G401.6 (cell line): ENCODE measurements around the gene SYCE1L.
"Not testable (repeated sequence)": the region's sequence is repeated elsewhere in the genome, so short reads cannot be mapped to it uniquely, and the experiment has no call there.

Source experiments
- FAIRE-seq: peaks from 2 replicates; lab custom pipeline; 2012; peaks lifted over from hg19 to GRCh38; lab: Jason Lieb, UNC

The SYCE1L gene

DNA sequence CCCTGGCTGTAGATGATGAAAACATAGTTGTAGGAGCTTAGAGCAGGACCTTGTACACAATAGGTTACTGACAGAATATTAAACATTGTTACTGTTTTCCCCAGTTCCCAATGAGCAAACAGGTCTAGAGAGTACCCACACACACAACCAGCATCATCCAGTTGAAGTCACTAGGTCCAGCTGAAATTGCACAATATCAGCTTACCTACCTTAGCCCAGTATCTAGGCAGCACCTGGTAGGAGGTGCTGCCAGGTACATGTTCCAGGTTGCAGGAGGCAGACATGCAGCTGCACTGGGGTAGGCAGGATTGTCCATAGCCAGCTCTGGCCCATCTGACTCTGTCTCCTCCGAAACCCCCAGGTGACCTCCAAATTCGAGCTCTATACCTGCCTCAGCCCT is 1.5 kb upstream of the SYCE1L start:
- FAIRE-seq, result no peak

DNA sequence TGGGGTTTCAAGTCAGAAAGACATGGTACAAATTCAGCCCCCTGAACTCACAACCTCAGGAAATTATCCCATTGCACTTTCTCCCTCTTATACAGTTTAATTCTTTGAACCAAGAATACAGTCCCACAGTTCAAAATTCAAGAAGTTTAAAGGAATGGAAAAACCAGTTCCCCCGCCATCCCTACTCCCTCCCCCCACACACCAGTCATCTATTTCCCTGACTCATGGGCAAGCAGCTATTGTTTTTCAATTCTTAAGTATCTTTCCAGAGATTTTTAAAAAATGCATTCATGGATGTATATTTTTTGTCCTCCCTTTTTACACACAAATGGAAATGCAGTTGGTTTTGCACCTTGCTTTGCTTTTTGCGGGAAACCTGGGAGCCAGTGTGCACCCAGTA is 7.3 kb downstream of the SYCE1L start:
- no peak for FAIRE-seq

DNA sequence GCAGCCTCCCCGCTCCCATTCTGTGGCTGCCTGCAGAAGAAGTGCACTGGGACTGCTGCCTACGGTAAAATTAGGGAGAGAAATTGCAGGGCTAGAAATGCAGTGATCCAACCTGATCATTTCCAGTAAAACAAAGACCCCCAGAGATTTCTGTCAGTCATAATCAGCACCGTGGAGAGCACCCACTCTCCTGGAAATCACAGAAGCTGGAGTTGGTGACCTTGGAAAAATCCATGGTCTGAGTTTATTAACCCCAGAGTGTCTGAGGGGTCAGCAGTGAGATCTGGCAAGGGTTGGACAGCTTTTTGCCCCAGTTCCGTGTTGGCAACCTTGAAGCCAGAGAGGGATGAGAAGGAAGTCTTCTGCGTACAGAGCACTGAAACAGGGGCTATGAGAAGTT is 7.8 kb downstream of the SYCE1L start:
- no peak for FAIRE-seq

DNA sequence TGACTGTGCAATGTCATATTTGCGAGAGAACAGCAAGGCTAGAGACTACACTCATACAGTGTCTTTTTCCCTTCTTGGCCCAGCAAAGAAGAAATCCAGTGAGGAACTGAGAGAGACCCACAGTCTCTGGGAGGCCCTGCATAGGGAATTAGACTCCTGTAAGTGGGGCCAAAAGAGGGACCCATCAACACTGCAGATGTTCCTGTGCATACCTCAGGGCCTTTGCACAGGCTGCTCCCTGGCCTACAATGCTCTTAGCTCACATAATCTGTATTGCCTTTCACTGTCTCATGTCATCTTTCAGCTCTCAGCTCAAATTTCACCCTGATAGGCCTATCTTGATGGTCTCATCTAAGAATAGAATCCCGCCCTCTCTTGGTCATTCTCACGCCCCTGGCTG is 9.2 kb downstream of the SYCE1L start:
- FAIRE-seq, result no peak

DNA sequence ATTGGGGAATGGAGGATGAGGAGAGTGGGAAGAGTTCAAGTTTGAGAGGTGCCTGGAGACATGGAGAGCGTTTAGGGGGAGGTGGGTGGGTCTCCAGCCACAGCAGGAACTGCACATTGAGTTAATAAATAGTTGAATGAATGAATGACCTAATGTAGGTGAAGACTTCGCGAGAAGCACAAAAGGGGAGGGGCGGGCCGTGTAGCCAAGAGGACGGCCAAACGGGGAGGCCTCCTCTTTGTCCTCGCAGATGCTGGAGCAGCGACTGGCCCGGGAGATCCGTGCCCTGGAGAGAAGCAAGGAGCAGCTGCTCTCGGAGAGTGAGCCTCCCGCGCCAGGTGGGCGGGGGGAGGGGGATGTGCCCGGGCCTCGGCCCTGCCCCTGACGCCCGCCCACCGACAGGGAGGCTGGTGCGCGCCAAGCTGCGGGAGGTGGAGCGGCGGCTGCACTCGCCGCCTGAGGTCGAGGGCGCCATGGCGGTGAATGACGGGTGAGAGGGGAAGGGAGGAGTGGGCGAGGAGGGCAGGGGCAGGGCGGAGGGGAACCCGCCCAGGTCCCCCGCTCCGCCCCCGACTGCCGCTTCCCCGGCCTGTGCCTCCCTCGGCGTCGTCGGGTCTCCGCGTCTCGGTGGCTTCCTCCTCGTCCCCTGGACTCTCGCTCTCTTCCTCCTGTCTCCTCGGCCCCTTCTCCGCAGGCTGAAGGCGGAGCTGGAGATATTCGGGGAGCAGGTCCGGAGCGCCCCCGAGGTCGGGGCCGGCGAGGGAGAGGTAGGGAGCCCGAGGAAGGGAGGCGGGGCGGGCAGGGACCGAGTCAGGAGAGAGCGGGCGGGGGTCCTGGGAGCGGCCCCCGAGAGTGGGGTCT is 12.9 kb downstream of the SYCE1L start:
- no peak for FAIRE-seq

DNA sequence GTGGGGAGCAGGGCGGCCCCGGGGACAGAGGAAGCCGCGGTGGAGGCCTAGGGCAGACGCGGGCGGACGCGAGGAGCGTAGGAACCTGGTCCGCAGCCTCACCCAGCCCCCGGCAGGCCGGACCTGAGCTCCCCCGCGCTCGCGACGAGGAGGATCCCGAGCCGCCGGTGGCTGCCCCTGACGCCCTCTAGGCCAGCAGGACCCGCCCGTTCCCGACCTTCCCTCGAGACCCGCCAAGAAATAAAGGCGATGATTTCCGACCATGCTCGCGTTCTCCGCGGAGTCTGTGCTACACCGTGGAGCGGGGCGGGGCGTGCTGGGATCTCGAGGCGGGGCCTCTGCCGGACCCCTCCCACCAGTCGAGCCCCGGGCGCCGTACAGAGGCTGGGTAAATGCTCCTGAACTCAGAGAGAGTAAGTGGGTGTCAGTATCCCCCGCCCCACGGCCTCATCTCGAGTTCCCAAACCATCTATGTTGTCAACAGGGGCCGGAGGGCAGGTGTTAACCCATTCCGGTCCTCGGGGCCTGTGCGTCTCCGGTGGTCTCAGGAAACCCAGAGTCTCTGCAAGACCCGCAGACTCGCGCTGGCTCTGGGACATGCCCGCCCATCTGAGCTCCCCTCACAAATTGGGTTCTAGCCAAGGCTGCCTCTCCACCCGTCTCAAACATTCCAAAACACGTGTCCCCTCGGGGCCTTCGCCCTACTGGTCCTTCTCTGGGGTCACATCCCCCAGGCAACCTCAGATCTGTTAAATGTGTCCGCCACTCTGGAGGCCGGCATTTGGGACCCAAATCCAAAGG is 13.7 kb downstream of the SYCE1L start:
- FAIRE-seq, result no peak

DNA sequence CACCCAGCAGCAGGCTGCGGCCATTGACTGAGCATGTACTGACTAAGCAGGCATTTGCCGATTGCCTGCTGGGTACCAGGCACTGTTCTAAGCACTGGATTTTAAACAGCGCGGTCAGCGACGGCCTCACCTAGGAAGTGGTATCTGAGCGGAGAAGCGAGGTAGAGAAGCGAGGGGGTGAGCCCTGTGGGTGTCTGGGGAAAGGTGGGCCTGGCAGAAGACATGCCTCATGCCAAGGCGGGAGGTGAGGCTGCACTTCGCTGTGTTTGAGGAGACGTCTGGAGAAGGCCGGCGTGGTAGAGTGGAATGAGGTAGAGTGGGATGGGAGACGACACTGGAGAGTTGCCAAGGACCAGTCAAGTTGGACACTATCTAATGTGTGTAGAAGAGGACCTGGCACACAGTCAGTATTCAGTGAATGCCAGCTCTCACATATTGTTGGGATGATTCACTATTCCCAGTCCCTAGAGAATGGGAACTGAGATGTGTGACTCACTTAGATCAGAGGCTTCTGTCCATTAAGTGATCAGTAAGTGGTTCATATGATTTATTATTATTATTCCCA is 14.4 kb downstream of the SYCE1L start:
- no peak for FAIRE-seq

DNA sequence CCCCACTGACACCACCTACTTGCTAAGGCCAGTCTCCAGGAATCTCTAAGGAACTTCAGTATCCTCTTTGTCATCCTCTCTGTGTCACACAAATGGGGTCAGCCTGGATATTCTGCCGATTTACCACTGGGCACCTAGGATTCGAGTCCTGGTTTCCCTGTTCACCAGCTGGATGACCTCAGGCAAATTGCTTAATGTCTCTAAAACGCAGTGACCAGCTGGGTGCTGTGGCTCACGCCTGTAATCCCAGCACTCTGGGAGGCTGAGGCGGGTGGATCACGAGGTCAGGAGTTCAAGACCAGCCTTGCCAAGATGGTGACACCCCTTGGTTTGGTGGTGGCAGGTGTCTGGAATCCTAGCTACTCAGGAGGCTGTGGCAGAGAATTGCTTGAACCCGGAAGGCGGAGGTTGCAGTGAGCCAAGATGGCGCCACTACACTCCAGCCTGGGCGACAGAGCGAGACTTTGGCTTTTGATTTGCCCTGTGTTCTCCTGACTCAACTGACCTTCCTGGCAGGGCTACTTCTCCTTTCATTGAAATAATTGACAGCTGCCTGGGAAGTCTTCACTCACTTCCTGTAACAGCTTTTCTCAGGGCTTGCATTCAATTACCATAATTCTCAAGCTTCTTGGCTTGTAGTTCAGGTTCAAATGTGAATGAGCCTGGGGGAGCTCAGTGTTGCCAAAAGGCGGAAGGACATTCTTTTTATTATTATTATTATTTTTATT is 15.4 kb downstream of the SYCE1L start:
- FAIRE-seq, result no peak

DNA sequence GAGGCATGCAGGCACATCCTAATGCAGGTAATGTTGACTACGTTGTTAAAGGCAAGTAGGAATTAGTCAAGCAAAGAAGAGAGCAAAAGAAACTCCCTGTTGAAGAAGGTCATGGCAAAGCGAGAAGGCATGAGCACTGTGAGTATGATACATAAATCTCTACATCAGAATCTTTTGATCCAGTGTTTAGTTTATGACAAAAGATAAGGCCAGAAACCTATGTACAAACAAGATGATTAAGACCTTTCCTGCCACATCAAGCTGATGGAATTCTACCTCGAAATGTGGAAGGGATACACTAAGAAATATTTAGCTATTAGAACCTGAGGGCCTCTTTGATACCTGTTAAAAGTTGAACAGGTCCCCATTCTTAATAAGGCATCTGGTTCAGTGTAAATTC is 20.2 kb downstream of the SYCE1L start:
- FAIRE-seq, result no peak

DNA sequence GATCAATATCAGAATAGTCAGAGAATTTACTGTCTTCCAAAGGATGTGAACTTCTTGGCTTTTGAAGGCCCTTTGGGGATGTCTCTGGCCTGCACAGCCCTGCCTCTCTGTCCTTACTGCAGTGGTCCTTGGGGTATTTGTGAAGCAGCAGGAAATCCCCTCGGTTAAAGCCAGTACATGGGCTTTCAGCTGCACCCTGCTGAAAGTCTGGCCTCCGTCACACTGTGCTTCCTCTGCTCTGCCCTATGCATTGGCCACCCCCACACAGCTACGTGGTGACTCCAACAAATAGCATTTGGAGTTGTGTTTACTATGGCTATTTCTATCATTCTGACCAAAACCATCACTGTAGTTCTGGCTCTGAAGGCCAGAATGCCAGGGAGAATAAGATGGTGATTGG is 21.2 kb downstream of the SYCE1L start:
- no peak for FAIRE-seq

DNA sequence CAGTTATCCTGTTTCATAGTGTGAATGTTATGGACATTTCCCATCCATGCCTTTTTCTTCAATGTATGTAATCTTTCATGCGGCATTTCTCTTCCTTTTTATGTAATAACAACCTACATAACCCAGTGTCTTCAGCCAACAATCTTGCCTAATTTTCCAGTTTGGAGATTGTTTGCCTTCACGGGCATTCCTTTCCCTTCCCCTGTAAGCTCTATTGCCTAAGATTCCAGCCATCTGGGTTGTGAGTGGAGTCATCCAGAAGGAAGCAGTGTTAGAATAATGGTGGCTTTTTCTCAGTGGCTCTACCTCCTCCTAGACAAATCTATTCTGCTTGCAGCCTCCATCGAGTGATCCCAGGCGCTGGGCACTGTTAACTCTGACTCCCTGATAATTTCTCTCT is 22.3 kb downstream of the SYCE1L start:
- no peak for FAIRE-seq

DNA sequence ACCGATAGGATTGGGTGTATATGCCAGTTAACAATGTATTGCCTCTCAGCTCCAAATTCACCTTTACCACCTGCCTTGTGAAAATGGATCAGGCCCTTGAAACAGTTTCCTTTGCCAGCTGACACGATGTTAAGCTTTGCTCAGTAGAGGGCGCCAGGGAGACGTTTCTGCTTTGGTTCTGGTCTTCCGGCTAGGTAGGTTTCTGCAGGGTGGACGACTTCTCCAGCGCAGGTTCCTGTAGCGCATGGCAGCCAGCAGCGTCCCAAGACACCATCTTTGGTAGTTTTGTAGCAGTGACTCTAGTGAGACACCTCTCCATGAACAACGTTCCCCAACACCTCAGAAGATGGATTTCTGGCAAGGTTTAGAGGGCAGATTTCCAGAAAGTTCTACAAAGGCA is 24.0 kb downstream of the SYCE1L start:
- no peak for FAIRE-seq

DNA sequence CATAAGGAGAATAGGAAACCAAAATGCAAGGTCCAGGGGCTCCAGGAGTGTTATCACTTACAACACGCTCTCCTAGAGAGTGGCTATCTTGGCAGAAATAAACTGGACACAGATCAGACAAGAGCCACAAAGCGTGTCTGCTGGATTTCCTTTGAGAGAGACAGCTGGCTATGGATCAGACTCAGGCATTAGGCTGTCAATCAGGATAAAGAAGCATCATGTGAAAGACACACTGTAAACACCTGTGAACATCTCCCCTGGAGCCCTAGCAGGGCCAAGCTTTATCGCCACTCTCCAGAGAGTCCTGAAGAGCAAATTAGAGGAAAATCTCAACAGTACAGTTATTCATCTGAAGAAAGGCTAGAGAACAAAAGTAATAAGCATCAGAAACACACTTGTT is 26.0 kb downstream of the SYCE1L start:
- FAIRE-seq, result no peak

DNA sequence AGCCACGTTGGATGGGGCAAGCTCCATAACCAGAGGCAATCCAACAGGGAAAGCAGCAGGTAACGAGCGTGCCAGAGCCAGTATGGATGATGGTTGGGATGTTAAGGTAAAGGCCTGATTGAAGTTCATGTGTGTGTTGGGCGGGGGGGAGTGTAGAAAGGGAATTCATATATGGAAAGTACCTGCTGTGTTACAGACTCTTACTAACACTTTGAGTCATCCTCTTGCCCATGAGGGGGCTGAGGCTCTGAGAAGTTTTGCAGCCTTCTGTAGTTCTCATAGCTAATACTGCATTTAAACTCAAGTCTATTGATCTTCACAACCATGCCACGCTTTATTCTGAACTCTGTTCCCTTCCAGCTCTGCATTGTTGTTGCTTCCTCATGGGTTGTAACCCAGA is 28.5 kb downstream of the SYCE1L start:
- FAIRE-seq, result no peak

DNA sequence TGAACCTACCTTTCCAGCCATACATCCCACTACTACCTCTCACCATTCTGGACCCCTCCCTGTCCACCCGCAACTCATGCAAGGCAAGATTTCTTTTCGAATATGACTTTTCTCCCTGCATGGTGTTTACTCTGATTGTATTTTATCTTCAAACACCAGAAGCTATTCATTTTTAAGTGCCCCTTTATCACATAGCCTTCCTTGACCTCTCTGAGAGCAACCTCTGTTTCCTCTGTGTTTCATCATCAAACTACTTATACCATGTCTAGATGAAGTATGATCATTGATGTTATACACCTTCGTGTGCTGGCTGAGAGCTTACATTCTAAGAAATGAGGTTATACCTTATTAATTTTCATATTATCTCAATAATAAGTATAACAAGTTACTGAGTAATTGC is 31.8 kb downstream of the SYCE1L start:
- no peak for FAIRE-seq

DNA sequence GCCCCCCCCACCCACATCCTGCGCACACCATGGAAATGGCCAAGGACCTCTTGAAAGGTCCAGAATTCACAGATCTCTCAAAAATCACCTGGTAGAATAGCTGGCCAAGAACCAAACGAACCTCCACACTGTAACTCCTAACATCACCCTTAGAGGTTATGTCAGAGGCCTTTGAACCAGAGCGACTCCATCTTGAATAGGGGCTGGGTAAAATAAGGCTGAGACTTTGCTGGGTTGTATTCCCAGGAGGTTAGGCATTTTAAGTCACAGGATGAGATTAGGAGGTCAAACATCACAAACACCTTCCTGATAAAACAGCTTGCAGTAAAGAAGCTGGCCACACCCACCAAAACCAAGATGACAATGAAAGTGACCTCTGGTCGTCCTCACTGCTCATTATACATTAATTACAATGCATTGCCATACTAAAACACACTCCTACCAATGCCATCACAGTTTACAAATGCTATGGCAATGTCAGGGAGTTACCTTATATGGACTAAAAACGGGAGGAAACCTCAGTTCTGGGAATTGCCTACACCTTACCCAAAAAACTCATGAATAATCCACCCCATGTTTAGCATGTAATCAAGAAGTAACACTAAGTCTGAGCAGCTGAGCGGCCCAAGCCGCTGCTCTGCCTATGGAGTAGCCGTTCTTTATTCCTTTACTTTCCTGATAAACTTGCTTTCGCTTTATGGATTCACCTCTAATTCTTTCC is 34.8 kb downstream of the SYCE1L start:
- FAIRE-seq, result no peak

DNA sequence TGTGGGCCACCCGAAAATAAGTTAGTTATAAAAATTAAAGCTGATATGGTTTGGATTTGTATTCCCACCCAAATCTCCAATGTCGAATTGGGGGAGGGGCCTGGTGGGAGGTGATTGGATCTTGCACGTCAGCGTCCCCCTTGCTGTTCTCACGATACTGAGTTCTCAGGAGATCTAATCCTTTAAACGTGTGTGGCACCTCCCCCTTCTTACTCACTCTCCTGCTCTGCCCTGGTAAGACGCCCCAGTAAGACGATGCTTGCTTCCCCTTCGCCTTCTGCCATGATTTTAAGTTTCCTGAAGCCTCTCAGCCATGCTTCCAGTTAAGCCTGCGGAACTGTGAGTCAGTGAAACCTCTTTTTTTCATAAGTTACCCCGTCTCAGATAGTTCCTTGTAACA is 35.4 kb downstream of the SYCE1L start:
- no peak for FAIRE-seq

DNA sequence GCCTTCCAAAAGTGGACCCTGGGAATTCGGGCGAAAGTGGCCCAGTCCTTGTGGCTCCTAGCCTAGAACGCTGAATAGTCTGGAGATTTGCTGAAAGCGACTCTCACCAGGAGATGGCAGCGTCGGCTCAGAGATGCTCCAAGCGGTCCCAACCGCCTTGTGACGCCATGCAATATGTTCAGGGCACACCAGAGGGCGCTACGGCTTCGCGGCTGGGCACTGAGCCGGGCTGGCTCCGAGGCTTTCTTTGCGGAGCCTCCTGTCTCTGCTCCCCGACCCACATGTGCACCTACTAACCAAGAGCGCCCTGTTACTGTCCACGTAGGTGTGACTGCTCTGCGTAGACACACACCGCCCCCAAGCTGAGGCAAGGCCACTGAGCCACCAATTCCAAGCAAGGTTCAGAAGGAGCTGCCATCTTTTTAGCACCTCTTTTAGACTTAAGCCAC is 36.9 kb downstream of the SYCE1L start:
- peak; percentile 48 for FAIRE-seq

DNA sequence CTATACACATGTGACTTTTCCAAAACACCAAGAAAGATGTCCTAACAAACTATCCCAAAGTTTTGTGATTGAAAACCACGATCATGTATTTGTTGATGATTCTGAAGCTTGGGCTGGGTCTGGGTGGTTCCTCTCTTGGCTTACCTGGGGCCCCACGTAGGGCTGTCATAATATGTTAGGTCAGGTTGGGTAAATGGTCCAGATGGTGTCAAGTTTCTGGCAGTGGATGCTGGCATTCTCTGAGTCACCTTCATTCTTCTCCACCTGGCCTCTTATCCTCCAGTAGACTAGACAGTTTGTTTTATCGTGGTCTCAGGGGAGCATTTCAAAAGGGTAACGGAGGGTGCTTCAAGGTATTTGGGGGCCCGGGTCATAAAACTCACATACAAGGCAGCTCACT is 39.4 kb downstream of the SYCE1L start:
- no peak for FAIRE-seq

DNA sequence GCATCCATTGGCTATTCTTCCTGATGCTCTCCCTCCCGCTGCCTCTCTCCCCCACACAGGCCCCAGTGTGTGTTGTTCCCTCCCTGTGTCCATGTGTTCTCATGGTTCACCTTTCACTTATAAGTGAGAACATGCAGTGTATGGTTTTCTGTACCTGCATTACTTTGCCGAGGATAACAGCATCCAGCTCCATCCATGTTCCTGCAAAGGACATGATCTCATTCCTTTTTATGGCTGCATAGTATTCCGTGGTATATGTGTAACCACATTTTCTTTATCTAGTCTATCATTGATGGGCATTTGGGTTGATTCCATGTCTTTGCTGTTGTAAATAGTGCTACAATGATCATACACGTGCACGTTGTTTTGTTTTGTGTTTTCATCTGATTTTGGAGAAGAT is 43.3 kb downstream of the SYCE1L start:
- FAIRE-seq, result not testable (repeated sequence)

DNA sequence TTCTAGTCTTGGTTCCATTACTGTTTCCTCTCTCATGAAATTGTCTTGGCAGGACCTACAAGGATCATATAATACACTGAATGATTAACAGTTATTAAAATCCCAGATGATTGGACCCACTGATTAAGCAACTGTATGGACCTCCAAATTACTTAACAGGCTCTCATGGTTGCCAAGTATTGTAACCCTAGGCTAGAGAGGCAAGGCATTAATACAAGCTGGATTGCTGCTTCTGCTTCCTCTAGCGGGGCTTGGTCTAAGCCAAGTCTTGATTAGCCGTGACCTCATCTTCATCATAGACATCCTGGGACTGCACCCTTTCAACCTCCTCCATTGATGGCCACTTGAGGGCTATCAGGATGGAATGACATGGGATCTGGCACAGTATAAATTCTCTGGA is 46.9 kb downstream of the SYCE1L start:
- no peak for FAIRE-seq

DNA sequence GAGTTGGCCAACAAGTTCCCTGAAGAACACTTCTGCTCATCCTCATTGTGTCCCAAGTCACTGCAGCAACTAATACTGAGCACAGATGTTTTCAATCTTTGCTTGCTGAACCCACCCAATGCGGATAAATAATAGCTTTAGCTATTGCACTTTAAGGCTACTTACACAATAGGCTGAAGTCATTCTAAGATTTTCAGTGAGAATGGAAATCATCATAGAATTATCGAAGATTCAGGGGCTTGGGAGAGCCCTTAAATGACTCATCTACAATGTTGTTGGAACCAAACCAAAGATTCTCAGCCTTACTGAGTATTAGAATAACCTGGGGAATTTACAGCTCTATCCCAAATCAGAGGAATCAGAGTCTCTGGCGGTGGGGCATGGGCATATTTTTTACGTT is 51.2 kb downstream of the SYCE1L start:
- no peak for FAIRE-seq
